Calu3 (cell line): ENCODE measurements around the gene IRAK2. TPM values are rescaled to one million over a fixed set of nuclear protein-coding genes. Genes with fewer than 3 reads are reported as not detected.

Source experiments
- BruUV-seq: library from RNA; stranded (reverse); fragments of 400-500 nt; replicated peaks from 2 replicates; lab custom pipeline; 2021; lab: Mats Ljungman, UMichigan
- CTCF ChIA-PET: fragments of 300-600 bp; sonication (Branson Sonifier 250); formaldehyde crosslinking; loops from one replicate; lab custom pipeline; 2022; ENCODE audit warnings: antibody characterized with exemption; lab: Charles Lee
- DNase-seq: peaks from one replicate; pipeline ENCODE4 v3.0.0; 2022
- H3K27ac Mint-ChIP-seq: one replicate; pipeline ENCODE4 v1.8.0; 2022; ENCODE audit warnings: mixed read lengths; ENCODE audit not compliant: unreplicated experiment
- H3K27me3 Mint-ChIP-seq: one replicate; pipeline ENCODE4 v1.8.0; 2022; ENCODE audit warnings: mixed read lengths; ENCODE audit not compliant: unreplicated experiment
- H3K36me3 Mint-ChIP-seq: one replicate; pipeline ENCODE4 v1.8.0; 2022; ENCODE audit warnings: mild to moderate bottlenecking, moderate library complexity, mixed read lengths; ENCODE audit not compliant: insufficient read depth, unreplicated experiment
- H3K4me1 Mint-ChIP-seq: one replicate; pipeline ENCODE4 v1.8.0; 2022; ENCODE audit warnings: mild to moderate bottlenecking, low read depth, mixed read lengths; ENCODE audit not compliant: unreplicated experiment
- H3K4me3 Mint-ChIP-seq: one replicate; pipeline ENCODE4 v1.8.0; 2022; ENCODE audit warnings: mild to moderate bottlenecking, low read depth, moderate library complexity, mixed read lengths; ENCODE audit not compliant: unreplicated experiment
- H3K9me3 Mint-ChIP-seq: one replicate; pipeline ENCODE4 v1.8.0; 2022; ENCODE audit warnings: low read depth, mixed read lengths; ENCODE audit not compliant: unreplicated experiment
- CTCF ChIP-seq: fragments of 200-600 bp; IDR thresholded peaks from one replicate; pipeline ENCODE4 v1.8.0; 2022; ENCODE audit warnings: antibody characterized with exemption; ENCODE audit not compliant: unreplicated experiment
- intact Hi-C: fragments of 100-400 bp; cut with micrococcal nuclease; formaldehyde crosslinking; loops from one replicate; pipeline ENCODE4 v1.10.0; 2022; ENCODE audit not compliant: unreplicated experiment
- total RNA-seq: library from RNA; stranded (reverse); gene quantifications from 2 replicates; pipeline ENCODE4 v1.2.3, GENCODE V29; 2022

IRAK2 gene
- total RNA-seq, 1 experiment from 2014 or later = 31.6 TPM

GRCh38 chr3:10253731-10254130 is 89.0 kb downstream of the IRAK2 start:
- Mint-ChIP-seq H3K36me3 (peaks cover 52% of the 10 kb centered on the region), H3K9me3 (no peaks in the 10 kb centered on the region), H3K27me3 (no peaks in the 10 kb centered on the region), H3K4me1 (peaks cover 8% of the 10 kb centered on the region), H3K4me3 (no peak overlapping the region), H3K27ac (no peak overlapping the region)
- CTCF ChIA-PET = no interaction called here
- no peak for DNase-seq
- intact Hi-C loops = no loop called here
- TF ChIP-seq CTCF = no peak
- no TSS peak for BruUV-seq

- peaks cover 43% of the 10 kb centered on the region for H3K36me3 Mint-ChIP-seq
- H3K27ac Mint-ChIP-seq = no peak overlapping the region
- TF ChIP-seq CTCF = no peak
- peaks cover 6% of the 10 kb centered on the region for H3K4me1 Mint-ChIP-seq
- no peaks in the 10 kb centered on the region for H3K27me3 Mint-ChIP-seq
- no peak overlapping the region for H3K4me3 Mint-ChIP-seq
- BruUV-seq = no TSS peak
- intact Hi-C loops = no loop called here
- DNase-seq = no peak
- H3K9me3 Mint-ChIP-seq = no peaks in the 10 kb centered on the region
- CTCF ChIA-PET = no interaction called here
These were observed 91.1 kb downstream of the IRAK2 start for GRCh38 chr3:10255835-10256234.

DNA sequence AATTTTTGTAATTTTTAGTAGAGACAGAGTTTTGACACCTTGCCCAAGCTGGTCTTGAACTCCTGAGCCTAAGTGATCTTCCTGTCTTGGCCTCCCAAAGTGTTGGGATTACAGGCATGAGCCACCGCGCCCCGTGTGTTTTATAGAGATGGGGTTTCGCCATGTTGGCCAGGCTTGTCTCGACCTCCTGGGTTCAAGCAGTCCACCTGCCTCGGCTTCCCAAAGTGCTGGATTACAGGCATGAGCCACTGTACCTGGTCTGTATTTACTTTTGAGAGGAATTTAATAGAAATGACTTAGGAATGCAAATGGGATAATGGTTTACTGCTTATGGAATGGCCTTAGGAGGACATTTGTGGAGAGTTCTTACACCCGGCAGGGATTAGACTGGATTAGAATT is 94.3 kb downstream of the IRAK2 start:
- peaks cover 60% of the 10 kb centered on the region for H3K36me3 Mint-ChIP-seq
- CTCF ChIA-PET = no interaction called here

DNA sequence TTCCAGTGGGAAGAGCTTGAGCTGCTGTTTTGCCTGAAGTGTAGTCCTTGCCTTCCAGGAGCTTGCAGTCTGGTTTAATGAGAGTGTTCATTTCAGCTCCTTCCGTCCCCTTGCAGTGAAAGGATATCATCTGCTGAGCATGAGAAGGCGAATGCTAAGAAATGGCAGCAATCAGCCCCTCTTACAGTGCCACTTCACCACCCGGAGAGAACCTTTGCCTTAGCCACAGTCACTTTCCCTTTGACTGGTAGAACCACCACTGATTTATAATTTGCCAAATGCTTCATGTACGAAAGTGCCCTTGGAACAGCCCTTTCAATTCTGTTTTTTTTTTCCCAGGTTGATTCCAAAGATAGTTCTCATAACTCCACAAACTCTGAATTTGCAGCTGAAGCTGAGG is 95.1 kb downstream of the IRAK2 start:
- TF ChIP-seq CTCF = no peak
- intact Hi-C loops = no loop called here
- no peaks in the 10 kb centered on the region for H3K9me3 Mint-ChIP-seq
- no TSS peak for BruUV-seq
- H3K4me3 Mint-ChIP-seq = no peak overlapping the region
- no peaks in the 10 kb centered on the region for H3K4me1 Mint-ChIP-seq
- CTCF ChIA-PET = no interaction called here
- no peak for DNase-seq
- H3K27ac Mint-ChIP-seq = no peak overlapping the region
- H3K36me3 Mint-ChIP-seq = peaks cover 60% of the 10 kb centered on the region
- H3K27me3 Mint-ChIP-seq = no peaks in the 10 kb centered on the region

More for the DNA sequence above, 94.3 kb downstream of the IRAK2 start:
- Mint-ChIP-seq H3K27me3 (no peaks in the 10 kb centered on the region), H3K4me1 (no peaks in the 10 kb centered on the region), H3K9me3 (no peaks in the 10 kb centered on the region), H3K4me3 (no peak overlapping the region), H3K27ac (no peak overlapping the region)
- DNase-seq = no peak
- TF ChIP-seq CTCF = no peak
- BruUV-seq = no TSS peak
- intact Hi-C loops = no loop called here
